Hematopoietic multipotent progenitor cell treated with erythropoietin and hydrocortisone succinate and interleukin-3 and kit ligand, for 15 days (in vitro differentiated cells): Measurements from ENCODE around the gene UNC5CL.

Experiments used
- DNase-seq: peaks from one replicate; pipeline ENCODE4 v3.0.0-alpha.2; 2015; ENCODE audit warnings: low spot score

The UNC5CL gene, protein sequence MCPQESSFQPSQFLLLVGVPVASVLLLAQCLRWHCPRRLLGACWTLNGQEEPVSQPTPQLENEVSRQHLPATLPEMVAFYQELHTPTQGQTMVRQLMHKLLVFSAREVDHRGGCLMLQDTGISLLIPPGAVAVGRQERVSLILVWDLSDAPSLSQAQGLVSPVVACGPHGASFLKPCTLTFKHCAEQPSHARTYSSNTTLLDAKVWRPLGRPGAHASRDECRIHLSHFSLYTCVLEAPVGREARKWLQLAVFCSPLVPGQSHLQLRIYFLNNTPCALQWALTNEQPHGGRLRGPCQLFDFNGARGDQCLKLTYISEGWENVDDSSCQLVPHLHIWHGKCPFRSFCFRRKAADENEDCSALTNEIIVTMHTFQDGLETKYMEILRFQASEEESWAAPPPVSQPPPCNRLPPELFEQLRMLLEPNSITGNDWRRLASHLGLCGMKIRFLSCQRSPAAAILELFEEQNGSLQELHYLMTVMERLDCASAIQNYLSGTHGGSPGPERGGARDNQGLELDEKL

DNA sequence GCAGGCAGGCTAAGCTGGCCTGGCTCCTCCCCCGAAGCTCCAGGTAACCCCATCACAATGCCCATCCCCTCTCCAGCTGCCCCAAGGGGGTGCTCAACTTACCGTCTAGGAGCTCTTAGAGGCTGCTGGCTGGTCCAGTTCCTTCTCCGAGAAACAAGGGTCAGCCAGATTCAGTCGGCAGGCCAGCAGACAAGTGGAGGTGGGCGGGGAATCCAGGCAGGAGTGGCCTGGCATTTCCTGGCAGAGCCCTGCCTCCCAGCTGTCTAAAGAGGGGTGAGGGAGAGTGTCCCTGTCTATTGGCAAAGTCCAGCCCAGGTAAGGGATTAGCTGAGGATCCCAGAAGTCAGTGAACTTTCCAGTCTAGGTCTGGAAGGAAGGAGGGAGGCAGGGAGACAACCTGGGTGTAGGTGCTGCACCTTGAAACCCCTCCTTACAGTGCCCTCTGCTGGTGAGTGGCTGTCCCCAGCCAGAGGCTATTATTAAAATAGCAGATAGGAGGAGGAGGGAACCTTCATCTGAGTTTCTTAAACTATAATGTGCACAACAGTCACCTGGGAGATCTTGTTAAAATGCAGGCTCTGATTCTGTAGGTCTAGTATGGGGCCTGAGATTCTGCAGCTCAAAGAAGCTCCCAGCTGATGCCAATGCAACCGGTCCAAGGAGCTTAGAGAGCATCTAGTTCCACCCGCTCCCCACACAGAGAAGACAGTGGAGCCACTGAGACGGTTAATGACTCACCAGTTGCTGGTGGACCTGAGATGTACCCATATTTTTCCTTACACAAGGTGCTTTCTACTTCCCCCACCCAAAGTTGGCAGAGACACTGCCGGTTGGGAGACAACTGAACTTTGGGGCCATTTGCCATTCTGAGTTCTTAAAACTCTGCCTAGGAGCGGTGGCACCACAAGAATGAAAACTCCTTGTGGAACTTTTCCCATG lies at the start of gene UNC5CL:
UNC5CL (minus strand) TSS at position 162 of the 939 bp plus-strand sequence. CDS start 4,147 bp downstream, outside the sequence.
- peak; percentile 84 for DNase-seq

DNA sequence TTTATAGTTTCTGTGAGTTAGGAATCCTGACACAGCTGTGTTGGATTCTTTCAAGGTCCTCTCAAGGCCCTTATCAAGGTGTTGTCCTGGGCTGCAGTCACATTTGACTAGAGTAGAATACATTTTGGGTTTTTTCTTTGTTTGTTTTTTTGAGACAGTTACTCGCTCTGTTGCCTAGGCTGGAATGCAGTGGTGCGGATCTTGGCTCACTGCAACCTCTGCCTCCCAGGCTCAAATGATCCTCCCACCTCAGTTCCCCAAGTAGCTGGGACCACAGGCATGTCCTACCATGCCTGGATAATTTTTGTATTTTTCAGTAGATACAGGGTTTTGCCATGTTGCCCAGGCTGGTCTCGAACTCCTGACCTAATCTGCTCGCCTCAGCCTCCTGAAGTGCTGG lies 49.4 kb upstream of the UNC5CL start:
- DNase-seq = no peak

DNA sequence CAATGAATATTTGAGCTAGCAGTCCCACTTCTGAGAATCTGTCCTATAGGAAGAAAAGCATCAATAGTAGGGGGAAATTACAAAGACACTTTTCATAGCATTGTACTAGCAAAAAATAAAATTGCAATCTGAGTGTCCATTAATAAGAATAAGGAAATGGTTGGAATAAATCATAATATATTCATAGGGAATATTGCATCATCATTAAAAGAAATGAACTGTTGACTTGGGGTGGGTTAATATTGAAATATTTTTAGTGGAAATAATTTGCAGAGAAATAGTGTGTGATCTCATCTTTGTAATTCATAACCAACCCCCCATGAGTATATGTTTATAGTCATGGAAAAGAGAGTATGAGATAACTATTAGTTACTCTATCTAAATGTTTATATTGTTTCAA lies 46.2 kb upstream of the UNC5CL start:
- DNase-seq = no peak

DNA sequence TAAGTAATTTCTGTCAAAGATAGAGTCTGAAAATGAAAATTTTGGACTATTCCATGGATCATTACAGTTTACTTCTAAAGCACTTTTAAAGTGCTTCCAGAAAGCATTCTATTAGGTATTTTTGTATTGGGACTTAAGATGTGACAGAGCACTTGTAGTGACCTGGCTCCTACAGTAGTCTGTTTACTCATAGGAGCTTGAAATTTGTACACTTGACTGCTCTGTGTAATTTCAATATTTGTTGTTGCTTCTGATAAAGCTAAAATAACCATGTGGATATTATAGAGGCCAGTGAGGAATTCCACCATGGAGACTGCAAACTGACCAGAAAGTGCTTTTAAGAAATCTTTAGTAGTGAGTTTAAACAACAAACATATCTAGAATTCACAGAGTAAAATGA lies 44.1 kb upstream of the UNC5CL start:
- no peak for DNase-seq

DNA sequence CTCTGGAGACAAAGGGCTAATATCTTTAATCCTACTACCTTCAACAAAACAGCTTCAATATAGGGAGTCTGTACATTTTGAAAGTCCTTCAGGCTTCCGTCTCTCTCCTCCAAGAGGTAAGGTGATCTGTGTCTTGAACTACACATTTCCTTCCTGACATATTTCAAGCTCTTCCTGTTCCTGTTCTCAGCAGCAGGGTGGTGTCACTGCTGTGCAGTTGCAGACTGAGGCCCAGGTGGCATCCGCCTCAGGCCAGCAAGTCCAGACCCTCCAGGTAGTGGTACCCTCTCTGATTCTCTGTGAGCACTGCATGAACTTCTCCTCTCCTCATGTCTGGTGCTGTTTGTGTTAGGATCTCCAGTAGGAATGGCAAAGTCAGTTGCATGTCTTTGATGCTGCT lies 41.6 kb upstream of the UNC5CL start:
- DNase-seq = no peak

DNA sequence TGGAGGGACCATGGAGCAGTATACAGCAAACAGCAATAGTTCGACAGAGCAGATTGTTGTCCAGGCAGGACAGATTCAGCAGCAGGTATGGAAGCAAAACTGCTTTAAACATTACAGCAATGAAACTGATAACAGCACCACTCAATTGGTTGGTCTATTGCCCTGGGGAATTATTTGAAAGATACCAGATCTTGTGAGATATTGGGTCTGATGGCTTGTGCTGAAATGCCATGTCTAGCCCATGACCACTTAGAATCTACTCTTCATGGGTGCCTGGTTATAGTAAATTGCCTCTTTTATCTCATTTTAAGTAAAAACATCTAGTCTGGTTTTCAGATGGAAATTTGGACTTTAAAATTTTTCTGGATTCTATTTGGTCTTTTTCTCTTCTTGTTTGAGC lies 40.1 kb upstream of the UNC5CL start:
- DNase-seq = no peak

DNA sequence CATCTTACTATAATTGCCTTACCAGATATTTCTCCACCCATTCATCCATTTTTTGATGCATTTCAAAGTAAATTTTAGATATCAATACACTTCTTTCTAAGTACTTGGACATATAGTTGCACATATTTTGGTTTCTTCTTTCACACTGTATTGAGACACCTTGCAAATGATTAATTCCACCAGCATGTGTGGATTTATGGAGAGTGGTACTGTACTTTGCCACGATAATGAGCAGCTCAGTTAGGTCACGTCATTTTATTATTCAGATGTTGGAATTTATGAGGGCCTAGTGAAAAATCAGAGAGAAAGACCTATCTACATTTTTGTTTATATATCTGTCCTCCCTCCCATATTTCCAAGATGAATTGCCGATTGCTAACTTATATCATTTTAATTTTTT lies 39.1 kb upstream of the UNC5CL start:
- DNase-seq = no peak

DNA sequence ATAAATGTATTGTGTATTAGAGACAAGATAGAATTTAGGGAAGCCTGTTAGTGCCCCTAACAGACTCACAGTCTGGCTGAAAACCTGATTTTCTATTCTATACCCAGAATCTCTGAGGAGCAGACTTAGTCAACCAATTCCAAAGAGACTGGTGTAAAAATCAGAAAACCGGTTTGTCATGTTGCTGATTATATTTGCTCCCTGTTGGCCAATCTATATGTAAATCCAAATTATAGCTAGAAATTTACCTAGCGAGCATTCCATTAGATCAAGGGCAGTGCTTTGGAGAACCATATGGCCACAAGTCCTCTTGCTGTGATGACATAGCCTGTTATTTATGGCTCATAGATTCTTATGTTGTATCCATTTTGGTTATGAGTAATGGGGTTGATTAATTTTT lies 38.5 kb upstream of the UNC5CL start:
- no peak for DNase-seq

DNA sequence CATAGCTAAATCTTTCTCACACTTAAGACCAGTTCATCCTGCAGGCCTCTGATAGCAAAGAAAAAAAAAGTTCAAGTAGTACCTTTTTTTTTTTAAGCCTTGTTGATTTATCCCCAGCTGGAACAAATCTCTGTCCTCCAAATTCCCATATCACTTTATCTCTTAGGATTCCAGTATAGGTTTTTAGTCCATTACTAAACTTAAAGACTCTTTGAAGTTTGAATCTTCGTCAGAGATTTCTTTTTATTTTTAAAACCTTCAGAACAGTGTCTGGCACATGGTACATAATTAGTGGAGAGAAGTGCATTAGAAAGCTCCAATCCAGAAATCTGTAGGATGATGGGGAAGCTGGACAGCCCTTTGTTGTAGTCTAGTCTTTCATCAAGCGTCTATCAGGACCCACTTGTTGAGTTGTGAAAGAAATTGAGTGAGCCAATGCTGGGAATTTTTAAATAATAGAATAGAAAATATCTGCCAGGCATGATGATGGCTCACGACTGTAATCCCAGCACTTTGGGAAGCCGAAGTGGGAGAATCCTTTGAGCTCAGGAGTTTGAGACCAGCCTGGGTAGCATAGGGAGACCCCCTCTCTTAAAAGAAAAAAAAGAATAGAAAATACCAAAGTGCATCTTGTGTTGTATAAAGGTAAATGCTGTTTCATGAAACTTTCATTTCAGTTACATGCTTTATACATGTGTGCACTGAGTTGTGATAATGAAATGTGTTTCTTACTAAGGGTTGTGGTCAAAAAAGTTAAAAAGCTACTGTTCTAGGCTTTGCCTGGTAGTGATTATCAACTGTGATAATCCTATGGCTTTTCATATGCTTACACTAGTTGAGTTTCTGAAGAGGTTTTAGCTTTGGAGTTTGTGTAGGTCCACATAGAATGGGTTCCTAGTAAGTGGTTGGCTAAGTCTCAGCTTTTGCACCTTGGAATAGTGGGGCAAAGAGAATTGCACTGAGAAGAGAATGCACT lies 36.9 kb upstream of the UNC5CL start:
- DNase-seq = no peak

DNA sequence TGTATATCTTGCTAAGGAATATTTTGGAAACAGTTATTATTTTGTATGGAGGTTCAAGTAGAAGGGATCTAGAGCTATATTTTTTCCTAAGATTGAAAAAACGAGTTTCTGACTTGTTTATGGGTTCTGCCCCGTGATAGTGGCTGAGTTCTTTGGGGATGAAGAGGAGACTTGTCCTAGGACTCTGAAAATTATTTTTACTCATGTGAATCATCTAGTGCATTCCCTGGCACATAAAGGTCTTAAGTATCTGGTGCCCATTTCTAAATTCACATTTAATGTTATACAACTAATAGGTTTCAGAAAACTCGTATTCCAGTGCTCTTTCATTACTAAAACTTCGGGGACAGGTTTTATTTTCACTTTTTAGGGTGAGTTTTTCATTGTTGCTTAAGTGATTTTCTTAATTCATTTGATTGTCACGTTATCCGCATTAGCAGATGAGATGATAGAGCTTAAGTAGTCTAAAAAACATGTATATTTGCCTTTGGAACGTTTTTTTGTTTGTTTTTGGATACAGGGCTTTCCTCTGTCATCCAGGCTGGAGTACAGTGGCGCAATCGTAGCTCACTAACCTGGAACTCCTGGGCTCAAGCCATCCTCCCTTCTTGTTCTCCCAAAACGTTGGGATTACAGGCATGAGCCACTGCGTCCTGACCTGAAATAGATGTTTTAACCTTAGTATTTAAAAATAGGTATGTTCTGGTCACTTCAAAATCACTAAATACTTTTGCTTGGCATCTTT lies 35.8 kb upstream of the UNC5CL start:
- no peak for DNase-seq

DNA sequence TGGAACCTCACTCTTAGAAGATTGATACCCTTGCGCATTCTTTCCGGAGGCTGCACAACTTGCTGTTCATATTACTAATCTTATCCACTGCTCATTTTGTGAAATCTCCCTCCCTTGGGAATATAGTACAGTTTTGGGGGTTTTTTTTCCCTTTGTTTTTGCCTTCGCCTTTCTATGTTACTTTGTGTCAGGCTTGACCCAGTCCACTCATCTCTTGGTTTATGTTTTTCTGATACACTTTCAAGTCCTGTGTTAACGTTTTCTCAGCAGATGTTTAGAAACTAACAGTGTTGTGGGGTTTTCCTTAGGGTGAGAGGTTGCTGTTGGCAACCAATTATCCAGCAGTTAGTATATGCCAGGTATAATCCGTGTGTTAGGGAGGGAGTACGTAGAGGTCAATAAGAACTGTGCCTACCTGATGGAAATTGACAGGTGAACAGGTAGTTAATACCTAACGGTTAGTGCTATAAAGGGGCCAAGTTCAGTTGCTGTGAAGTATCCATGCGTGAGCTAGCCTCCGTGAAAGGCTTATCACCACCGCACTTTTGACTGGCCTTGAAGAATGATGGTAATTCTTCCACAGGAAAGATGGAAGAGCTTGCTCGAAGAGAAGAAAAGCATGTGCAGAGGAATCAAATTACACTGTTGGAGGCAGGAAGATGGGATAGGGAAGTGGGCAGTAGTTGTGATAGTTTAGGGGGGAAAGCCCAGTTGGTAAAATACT lies 35.1 kb upstream of the UNC5CL start:
- no peak for DNase-seq

DNA sequence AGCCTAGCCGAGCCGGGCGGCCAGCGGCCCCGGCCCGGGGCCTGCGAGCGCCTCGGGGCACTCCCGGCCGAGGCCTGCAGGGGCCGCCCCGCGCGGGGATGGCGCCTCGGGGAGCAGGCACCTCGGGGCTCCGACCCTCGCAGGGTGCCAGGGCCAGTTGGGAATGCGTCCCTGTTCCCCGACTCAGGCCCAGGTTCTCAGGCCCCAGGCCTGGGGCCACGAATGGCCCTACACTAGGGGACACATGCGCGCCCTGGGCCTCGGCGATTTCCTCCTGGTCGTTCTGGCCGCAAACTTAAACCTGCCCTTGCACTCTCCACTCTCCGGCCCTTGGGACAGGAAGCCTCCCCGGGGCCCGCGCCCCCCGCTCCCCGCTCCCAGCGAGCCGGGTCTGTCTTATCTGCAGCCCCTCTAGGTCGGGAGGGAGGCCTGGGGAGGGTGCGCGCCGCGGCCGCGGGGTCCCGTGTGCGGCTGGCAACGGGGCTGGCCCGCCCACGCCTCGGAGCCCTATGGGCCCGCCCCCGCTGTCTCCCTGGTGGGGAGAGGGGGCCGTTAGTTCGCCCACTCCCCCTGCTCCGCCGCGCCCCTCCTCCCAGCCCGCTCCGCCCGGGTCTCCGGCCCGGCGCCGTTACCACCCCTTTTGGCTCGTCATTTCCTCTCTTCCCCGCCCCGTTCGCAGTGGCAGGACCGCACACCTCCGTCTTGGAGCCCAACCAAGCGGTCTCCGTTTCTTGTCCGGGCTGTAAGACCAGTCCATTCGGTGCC lies 34.4 kb upstream of the UNC5CL start:
- peak; percentile 72 for DNase-seq

DNA sequence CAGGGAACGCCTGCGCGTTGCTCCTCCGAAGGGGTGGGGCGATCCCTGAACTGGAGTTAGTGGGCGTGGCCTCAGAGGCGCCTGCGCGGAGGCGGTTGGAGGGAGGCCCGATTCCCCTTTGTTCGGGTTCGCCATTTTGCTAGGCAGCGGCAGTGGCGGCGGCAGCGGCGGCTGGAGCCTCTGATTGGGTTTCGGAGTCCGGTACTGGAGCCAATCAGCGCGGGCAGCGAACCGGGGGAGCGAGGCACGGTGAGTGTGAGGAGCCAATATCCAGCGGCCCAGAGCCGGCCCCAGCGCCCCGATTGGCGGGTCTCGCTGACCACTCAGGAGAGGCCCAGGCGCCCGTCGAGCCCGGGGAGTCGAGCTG lies 33.8 kb upstream of the UNC5CL start, which contains the start of gene NFYA:
NFYA (plus strand) TSS at position 139 of the 367 bp plus-strand sequence. CDS start 6,116 bp downstream, outside the sequence.
- DNase-seq = peak; percentile 100

DNA sequence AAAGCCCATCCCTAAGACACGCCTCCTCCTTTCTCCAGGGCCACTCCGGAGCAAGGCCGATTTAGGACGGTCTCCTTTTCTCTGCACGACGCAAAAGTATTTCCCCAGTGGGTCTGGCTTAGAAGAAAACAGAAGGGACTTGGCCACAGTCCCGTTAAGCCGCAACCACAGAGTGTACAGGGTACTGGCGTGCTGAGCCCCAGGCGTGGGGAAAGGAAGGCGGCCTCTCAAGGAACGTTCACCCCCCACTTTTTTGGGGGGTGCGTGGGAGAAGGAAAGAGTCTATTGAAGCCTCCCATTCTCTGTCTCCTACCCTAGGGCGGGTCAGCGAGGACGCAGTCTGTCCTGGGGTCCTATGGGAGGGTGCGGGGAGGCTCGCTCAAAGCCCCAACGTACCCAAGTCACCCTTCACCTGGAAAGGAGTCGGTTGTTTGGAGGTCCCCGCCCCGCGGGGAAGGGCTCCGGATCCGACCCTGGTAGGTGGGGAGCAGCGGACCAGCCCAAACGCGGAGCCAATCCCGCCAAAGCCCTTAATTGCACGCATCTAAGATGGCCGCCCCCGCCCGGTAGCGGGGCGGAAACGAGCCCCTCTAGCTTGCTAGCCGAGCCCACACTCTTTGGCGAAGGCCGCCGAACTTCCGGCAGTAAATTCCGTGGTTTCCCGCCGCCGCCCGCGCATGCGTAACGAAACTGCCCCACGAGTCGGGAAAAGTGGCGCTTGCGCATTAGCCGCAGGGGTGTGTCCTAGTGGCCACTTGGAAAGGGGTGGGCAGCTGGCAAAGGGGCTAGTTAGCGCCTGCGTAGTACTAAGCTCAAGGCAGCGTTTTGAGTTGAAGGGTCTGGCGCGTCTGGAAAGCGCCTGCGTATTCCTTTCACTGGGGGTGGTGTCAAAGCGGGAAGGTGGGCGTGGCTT lies 33.2 kb upstream of the UNC5CL start, which contains the start of gene OARD1:
OARD1 (minus strand) TSS at position 434 of the 913 bp plus-strand sequence. CDS start 722 bp downstream, outside the sequence.
- peak; percentile 76 for DNase-seq

DNA sequence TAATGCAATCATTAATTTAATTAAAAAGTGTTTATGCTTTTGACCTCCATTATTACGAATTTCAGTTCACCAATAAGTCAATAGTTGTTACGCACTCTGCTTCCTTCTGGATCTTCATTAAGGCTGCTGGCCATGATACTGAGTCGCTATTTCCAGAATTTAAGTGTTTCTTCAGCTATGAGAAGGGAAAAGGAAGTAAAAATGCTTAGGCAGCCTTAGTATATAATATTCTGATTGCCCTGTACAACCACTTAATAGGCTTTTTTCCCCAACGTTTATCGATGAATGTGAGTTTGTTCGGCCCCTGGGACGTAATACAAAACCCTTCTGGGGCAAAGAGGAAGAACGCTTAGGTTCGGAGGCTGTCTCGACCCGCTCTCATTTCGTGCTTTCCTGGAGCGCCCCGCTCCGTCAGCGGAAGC lies 32.5 kb upstream of the UNC5CL start:
- DNase-seq = no peak

DNA sequence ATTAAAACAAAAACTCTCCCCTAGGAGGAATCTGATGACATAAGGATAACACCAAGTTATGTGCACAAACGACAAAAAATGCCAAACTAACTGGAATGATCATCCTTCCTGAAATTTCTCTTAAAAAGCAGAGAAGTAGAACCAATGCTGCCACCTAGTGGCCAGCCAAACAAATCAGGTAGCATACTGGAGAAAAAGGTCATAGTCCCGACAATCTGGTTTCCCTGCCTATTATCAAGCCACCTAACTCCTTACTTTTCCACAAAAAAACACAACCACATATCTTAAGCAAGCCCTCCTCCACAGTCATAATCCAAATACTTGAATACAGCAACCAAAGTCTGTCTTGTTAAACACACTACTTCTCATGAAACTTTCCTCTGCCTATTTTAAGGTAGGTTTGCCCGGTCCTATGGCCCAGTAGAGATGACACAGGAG lies 27.9 kb upstream of the UNC5CL start:
- DNase-seq = peak; percentile 86

DNA sequence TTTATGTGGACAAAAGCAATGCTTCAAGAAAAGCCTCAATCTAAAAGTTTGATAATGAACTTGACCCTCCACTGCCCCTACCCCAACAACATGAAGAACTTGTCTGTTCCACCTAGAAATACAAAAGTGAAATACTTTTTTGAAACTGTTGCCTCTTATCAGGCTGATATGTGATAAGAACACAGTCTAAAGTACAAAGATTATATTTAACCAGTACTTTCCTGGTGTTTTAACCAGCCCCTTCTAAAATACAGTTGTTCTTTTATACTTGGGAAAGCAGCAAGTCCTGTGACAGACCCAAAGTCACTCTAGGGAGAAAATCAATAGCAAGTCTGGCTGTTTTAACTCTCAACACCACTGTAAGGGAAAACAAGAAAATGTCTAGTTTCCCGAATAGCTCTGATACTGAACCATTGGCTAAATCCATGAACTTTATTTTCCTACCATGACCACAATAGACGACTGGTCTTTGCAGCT lies 26.6 kb upstream of the UNC5CL start:
- no peak for DNase-seq

DNA sequence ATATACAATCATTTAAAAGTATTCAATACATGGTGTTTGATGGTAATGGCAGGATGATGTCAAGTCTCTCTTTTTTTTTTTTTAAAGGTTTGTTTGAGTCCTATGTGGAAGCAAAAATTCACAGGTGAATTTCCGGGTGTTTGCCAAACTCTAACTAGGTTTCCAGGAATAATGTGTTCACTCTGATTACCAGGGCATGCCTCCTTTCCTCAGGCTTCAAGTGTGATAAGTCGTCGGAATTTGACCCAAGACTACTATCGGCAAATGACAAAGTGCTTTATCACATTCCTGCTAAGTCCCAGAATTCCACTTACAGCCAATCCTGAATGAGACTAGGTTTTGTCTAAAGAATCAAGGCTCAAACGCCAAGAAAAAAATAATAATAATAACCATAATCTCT lies 25.8 kb upstream of the UNC5CL start:
- DNase-seq = no peak
